DMS 273 treated with DMSO at 0.1 percent for 48 hours (cell line): ENCODE data around the gene CPNE7.

Source experiments
- DNase-seq: peaks from one replicate; lab custom pipeline; 2025; lab: John Stamatoyannopoulos, UW

The CPNE7 gene

GRCh38 chr16:89575247-89576152 is at the start of gene CPNE7:
TSS of gene CPNE7 (plus strand) at chr16:89575758. CDS start at chr16:89575898, 140 bp downstream.
- DNase-seq, result no peak

DNA sequence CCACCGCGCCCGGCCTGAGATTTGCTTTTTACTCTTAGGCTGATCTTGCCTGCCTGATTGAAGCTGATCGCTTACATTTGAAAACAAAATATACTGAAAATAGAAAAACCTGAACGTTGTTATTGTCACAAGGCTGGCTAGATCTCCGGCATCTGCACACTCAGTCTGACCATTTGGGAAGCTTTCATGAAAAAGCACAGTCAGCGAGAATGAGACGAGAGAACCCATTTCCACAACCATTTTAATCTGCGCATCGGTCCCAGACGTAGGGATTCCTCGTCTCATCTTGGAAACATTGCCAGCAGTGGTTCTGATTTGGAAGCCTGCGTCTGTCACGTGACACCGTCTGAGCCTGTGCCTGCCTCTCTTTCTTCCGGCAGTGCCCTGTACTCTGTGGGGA is 46.5 kb upstream of the CPNE7 start:
- no peak for DNase-seq

DNA sequence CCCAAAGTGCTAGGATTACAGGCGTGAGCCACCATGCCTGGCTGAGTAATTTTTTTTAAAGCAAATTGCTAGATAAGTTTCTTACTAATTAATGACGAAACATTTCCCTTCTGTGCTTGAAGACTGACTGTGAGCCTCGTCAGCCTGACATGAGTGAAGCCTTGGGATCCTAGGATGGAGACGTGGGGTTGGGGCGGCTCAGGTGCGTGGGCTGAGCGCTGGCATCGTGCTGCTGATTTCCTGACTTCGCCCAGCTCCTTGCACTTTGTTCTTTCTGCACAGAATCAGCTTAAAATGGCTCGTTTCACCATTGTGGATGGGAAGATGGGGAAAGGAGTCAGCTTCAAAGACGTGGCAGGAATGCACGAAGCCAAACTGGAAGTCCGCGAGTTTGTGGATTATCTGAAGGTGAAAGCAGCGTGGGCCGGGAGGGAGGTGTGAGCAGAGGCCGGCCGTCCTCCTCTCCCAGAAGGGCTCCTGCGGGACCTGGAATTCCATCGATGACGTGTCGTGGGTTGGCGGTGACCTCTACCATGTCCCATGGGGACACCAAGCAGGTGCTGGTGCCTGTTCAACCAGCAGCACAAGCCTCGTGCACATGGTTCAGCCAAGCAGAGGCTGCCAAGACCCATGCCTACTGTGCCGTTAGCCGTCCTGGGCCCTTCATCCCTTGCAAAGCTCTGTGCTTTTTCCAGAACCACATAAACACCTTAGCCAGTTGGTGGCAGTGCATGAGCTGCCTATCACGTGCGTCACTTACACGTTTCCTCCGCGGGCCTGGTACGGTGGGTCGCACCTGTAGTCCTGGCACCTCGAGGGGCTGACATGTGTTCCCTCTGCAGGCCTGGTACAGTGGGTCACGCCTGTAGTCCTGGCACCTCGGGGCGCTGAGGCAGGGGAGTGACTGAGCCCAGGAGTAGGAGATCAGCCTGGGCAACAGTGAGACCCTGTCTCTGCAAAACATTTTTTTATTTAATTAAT is 44.9 kb upstream of the CPNE7 start:
- DNase-seq, result no peak

- DNase-seq, result no peak
Measured at GRCh38 chr16:89531821-89532526, 43.6 kb upstream of the CPNE7 start.

- no peak for DNase-seq
Measured at GRCh38 chr16:89534252-89534756, 41.3 kb upstream of the CPNE7 start.

- DNase-seq, result no peak
Measured at GRCh38 chr16:89536371-89536770, 39.2 kb upstream of the CPNE7 start.

DNA sequence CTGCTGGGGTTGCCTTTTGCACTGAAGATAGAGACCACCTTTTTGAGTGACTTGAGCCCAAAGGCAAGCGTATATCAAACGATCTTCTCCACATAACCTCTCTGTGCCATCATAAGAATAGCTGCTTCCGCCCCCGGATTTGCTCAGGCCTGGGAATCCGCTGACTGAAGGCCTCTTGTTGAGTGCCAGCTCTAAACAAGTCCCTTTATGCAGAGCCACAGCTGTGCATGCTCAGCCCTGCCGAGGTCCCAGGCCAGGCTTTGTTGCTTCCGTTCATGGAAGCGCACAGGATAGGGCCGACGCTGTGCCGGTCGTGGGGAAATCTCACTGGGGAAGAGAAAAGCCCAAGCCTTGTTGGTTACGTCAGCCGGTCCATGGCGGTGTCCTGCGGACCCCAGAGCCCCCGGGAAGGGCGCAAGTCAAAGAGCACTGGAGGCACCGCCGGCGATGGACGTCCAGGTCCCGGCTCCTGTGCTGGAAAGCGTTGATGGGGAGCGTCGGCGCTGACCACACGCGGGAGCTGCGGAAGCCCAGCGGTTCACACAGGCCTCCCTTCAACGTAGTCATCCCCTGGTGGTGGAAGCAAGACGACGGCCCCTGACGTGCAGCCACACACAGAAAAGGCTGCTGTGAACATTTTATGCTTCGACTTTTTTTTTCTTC is 38.5 kb upstream of the CPNE7 start:
- DNase-seq, result no peak

DNA sequence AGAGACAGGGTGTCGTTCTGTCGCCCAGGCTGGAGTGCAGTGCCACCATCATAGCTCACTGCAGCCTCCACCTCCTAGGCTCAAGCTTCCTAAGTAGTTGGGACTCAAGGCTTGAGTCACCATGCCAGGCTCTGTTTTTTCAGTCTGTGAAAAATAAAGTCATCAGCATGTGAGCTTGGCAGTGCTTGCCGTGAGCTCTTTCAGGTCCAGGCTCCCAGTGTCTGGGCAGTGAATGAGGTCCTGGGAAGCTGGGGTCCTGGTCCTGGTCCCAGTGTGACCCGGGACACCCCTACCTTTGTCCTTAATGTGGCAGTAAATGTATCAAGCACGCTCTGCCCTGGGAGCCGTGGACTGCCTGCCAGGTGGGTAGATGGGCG is 38.0 kb upstream of the CPNE7 start:
- no peak for DNase-seq

DNA sequence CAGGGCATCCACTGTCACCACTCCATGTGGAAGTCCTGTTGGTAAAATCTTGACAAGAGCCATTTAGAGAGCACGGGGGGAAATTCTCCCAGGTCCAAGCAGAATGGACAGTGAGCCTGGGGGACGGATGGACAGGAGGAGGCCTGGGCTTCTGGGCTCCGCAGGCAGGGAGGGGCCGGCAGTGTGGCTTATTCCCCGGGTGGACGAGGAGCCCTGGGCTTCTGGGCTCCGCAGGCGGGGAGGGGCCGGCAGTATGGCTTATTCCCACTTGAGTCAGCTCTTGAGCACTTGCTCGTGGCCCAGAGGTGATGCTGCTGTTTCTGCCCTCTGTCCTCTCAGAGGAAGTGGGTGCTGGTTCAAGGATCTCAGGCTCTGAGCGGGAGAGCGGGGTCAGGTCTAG is 37.3 kb upstream of the CPNE7 start:
- DNase-seq, result no peak

DNA sequence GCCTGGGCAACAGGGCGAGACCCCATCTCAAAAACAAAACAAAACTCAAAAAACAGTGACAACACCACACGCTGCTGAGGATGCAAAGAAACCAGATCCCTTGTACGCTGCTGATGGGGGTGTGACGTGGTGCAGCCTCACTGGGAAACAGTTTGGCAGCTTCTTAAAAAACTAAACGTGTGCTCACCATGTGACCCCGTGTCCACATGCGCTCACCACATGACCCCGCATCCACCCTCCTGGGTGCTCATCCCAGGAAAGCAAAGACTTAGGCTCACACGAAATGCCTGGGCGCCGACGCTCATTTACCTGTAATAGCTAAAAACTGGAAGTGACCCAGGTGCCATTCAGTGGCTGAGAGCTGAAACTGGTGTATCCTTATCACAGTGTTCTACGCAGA is 35.0 kb upstream of the CPNE7 start:
- DNase-seq, result no peak

- DNase-seq, result no peak
Measured at GRCh38 chr16:89541792-89542191, 33.8 kb upstream of the CPNE7 start.

GRCh38 chr16:89544113-89544512 is 31.4 kb upstream of the CPNE7 start:
- no peak for DNase-seq

DNA sequence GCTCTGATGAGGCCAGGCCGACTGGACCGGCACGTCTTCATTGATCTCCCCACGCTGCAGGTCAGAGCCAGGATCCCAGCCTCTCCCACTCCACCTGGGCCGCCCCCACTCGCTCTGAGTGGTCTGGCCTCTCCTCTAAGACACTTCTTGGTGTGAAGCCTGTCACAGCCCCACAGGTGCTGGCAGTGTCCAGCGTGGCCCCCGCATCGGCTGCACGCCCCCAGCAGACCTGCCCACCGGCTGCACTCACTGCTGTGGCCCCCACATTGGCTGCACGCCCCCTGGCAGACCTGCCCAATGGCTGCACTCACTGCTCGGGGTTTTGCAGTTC is 30.9 kb upstream of the CPNE7 start:
- DNase-seq, result no peak

- no peak for DNase-seq
Measured at GRCh38 chr16:89545044-89545830, 30.3 kb upstream of the CPNE7 start.

DNA sequence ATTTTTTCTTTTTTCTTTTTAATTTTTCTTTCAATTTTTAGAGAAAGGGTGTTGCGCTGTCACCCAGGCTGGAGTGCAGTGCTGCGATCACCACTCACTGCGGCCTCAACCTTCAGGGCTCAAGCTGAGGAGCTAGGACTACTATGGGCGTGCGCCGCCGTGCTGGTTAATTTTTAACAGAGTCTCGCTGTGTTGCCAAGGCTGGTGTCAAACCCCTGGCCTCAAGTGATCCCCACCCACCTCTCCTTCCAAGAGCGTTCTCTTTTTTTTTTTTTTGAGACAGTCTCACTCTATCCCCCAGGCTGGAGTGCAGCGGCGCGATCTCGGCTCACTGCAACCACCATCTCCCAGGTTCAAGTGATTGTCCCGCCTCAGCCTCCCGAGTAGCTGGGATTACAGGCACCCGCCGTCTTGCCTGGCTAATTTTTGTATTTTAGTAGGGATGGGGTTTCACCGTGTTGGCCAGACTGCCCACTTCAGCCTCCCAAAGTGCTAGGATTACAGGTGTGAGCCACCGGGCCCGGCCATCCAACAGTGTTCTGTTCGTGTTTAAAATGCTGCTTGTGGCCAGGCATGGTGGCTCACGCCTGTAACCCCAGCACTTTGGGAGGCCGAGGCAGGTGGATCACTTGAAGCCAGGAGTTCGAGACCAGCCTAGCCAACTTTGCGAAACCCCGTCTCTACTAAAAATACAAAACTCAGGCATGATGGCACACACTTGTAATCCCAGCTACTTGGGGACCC is 29.6 kb upstream of the CPNE7 start:
- no peak for DNase-seq

- DNase-seq, result no peak
Measured at GRCh38 chr16:89546781-89547180, 28.8 kb upstream of the CPNE7 start.

- no peak for DNase-seq
Measured at GRCh38 chr16:89547291-89547690, 28.3 kb upstream of the CPNE7 start.

DNA sequence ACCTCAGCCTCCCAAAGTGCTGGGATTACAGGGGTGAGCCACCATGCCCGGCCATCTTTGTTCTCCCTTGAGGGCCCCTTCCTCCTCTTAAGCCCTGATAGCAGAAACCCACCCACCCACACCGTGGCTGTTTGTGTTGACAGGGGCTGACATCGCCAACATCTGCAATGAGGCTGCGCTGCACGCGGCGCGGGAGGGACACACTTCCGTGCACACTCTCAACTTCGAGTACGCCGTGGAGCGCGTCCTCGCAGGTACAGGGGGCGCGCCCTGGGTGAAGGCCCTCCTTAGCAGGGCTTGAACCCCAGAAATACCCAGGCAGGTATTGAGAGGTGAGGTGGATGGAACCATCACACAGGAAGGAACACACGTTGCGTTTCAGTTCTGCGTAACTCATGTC is 27.7 kb upstream of the CPNE7 start:
- no peak for DNase-seq

DNA sequence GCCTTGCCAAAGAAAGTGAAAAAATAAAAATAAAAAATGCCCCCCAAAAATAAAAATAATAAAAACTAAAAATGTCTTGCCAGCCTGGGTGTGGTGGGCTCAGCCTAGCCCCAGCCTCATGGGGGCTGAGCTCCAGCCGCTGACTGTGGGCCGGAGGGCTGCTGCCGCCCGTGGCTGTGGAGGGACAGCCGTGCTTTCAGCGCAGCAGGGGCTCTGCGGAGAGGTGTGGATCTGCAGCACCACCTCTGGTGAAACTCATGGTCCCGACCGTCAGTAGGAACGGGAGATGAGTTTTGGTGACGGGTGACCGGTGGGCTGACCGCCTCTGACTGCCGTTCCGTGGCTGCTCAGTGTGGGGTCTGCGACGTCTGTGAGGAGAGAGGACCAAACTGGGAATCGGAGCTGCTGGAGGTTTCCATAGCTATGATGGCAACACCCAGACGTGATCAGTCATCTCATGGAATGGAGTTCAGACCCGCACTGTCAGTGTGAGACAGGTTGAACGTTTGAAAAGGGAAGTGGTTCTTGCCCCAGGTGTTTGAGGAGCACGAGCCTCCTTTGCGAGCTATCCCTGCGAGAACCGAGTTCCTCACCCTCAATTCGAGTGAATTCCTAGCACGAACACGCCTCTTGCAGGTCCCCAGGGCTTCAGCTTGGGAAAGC is 27.1 kb upstream of the CPNE7 start:
- no peak for DNase-seq
